ENCODE measurements around the gene ADGRG7. TPM values are rescaled to one million over a fixed set of nuclear protein-coding genes. Genes with fewer than 3 reads are reported as not detected.

Gene ADGRG7
- total RNA-seq, 2 experiments from 2014 or later = not detected

DNA sequence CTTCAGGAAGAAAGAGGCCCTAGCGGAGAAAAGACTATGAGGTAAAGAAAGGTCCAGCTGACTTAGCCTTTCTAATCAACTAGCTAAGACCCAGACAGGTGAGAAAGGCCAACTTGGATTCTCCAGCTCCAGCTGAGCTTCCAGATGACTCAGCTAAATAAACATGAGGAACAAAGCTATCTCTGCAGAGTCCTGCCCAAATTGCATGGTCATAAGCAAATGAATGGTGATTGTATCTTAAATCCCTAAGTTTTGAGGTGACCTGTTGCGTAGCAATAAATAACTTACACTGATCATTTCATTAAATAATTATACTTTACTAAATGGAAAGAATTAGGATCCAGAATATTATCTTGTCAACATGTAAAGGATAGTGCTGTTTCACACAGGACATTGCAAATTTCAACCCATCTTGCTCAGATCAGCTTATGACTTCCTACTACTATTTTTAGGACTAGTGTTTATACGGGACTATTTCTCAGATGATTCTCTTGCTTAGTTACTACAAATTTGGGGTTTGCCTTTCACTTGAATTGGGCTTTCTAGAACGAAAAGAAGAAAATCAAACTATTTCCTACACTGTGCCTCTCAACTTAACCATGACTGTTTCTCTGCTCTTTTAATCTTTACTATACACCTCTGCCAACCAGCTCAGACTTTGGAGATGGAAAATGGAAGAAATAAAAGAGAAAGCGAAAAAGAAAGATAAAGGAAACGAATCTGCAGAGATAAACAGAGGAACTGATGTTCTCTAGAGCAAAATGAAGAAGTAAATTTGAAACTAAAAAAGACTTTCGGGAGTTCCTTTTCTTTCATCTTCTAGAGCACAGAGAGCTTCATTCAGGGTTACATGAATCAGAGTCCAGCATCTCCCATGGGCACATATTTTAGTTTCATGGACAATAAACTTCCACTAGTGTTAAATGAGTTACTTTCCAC lies 6.6 kb upstream of the ADGRG7 start:
- Histone ChIP-seq H3K9me3 (ENCODE audit: low read length) (no peaks in the 10 kb centered on the region), H3K79me2 (ENCODE audit: insufficient read depth, low read depth, low read length) (no peaks in the 10 kb centered on the region), H3K4me2 (ENCODE audit: low read length) (peak overlapping the region; percentile 52), H3K4me1 (ENCODE audit: insufficient read depth, low read length, poor library complexity, severe bottlenecking) (no peaks in the 10 kb centered on the region), H3K27ac (ENCODE audit: low read depth, low read length, poor library complexity, severe bottlenecking) (no peak overlapping the region), H3K9me2 (ENCODE audit: insufficient read depth, low read length) (no peaks in the 10 kb centered on the region), H3K36me3 (ENCODE audit: insufficient read depth, low read length) (no peaks in the 10 kb centered on the region), H2AFZ (ENCODE audit: low read length) (peak overlapping the region; percentile 30), H4K20me1 (ENCODE audit: insufficient read depth, low read length) (no peaks in the 10 kb centered on the region), H3K4me3 (ENCODE audit: low read depth, low read length, poor library complexity, severe bottlenecking) (peak overlapping the region; percentile 23)
- CTCF ChIA-PET (ENCODE audit: unreplicated experiment) = no interaction called here
- intact Hi-C loops (cut with micrococcal nuclease; ENCODE audit: unreplicated experiment) = no loop called here
- no TSS peak for BruUV-seq (replicated peaks)
- no peak for DNase-seq (ENCODE audit: low spot score)
- POLR2A ChIA-PET = interaction anchor here (0.6 kb wide), 2 partner anchors 59 to 1256 kb away, joined by 3 read pairs; no protein-coding TSS in a partner anchor
- TF ChIP-seq EZH2phosphoT487 (IDR thresholded peaks at IDR 0.05; ENCODE audit: borderline replicate concordance, low read depth, low read length) = no peak
- TF ChIP-seq, protein P1, sequence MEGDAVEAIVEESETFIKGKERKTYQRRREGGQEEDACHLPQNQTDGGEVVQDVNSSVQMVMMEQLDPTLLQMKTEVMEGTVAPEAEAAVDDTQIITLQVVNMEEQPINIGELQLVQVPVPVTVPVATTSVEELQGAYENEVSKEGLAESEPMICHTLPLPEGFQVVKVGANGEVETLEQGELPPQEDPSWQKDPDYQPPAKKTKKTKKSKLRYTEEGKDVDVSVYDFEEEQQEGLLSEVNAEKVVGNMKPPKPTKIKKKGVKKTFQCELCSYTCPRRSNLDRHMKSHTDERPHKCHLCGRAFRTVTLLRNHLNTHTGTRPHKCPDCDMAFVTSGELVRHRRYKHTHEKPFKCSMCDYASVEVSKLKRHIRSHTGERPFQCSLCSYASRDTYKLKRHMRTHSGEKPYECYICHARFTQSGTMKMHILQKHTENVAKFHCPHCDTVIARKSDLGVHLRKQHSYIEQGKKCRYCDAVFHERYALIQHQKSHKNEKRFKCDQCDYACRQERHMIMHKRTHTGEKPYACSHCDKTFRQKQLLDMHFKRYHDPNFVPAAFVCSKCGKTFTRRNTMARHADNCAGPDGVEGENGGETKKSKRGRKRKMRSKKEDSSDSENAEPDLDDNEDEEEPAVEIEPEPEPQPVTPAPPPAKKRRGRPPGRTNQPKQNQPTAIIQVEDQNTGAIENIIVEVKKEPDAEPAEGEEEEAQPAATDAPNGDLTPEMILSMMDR (conservative IDR thresholded peaks at IDR 0.05; ENCODE audit: low read length) = no peak

GRCh38 chr3:100603469-100603868 lies 5.9 kb upstream of the ADGRG7 start:
- H3K27ac ChIP-seq (ENCODE audit: low read depth, low read length, poor library complexity, severe bottlenecking) = no peak overlapping the region
- no peaks in the 10 kb centered on the region for H3K9me3 ChIP-seq (ENCODE audit: low read length)
- BruUV-seq (replicated peaks) = no TSS peak
- ChIA-PET POLR2A (no interaction called here), CTCF (ENCODE audit: unreplicated experiment) (no interaction called here)
- peak overlapping the region; percentile 30 for H2AFZ ChIP-seq (ENCODE audit: low read length)
- H3K36me3 ChIP-seq (ENCODE audit: insufficient read depth, low read length) = no peaks in the 10 kb centered on the region
- DNase-seq (ENCODE audit: low spot score) = peak; percentile 6
- H3K4me3 ChIP-seq (ENCODE audit: low read depth, low read length, poor library complexity, severe bottlenecking) = peak overlapping the region; percentile 23
- intact Hi-C loops (cut with micrococcal nuclease; ENCODE audit: unreplicated experiment) = no loop called here
- H4K20me1 ChIP-seq (ENCODE audit: insufficient read depth, low read length) = no peaks in the 10 kb centered on the region
- H3K9me2 ChIP-seq (ENCODE audit: insufficient read depth, low read length) = no peaks in the 10 kb centered on the region
- H3K79me2 ChIP-seq (ENCODE audit: insufficient read depth, low read depth, low read length) = no peaks in the 10 kb centered on the region
- no peaks in the 10 kb centered on the region for H3K4me1 ChIP-seq (ENCODE audit: insufficient read depth, low read length, poor library complexity, severe bottlenecking)
- H3K4me2 ChIP-seq (ENCODE audit: low read length) = peak overlapping the region; percentile 52
- TF ChIP-seq, protein P1 (conservative IDR thresholded peaks at IDR 0.05; ENCODE audit: low read length) = peak; percentile 51
- no peak for TF ChIP-seq EZH2phosphoT487 (IDR thresholded peaks at IDR 0.05; ENCODE audit: borderline replicate concordance, low read depth, low read length)

DNA sequence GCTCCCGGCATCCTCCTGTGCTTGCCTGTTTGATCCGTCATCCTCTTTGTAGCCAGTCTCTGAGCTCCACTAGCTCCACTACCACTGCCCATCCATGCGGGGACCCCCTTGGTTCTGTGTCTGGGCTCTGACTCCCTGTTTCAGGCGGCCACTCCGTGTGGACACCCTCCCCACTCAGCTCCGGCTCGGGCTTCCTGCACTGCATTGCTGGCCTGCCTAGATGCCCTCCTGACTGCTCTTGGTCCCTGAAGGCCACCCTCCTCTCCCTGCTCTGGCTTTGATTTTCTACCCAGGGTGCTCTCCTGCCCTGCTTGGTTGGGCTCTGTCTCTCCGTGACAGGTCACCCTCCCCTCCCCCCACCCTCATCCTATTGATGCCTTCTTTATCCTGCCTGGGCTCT lies 4.0 kb upstream of the ADGRG7 start:
- no peaks in the 10 kb centered on the region for H3K9me2 ChIP-seq (ENCODE audit: insufficient read depth, low read length)
- ChIA-PET CTCF (ENCODE audit: unreplicated experiment) (no interaction called here), POLR2A (no interaction called here)
- DNase-seq (ENCODE audit: low spot score) = no peak
- no peaks in the 10 kb centered on the region for H3K36me3 ChIP-seq (ENCODE audit: insufficient read depth, low read length)
- H3K79me2 ChIP-seq (ENCODE audit: insufficient read depth, low read depth, low read length) = no peaks in the 10 kb centered on the region
- no peaks in the 10 kb centered on the region for H4K20me1 ChIP-seq (ENCODE audit: insufficient read depth, low read length)
- H2AFZ ChIP-seq (ENCODE audit: low read length) = no peak overlapping the region
- H3K4me1 ChIP-seq (ENCODE audit: insufficient read depth, low read length, poor library complexity, severe bottlenecking) = no peaks in the 10 kb centered on the region
- no TSS peak for BruUV-seq (replicated peaks)
- no peak overlapping the region for H3K27ac ChIP-seq (ENCODE audit: low read depth, low read length, poor library complexity, severe bottlenecking)
- no peak overlapping the region for H3K4me3 ChIP-seq (ENCODE audit: low read depth, low read length, poor library complexity, severe bottlenecking)
- H3K9me3 ChIP-seq (ENCODE audit: low read length) = no peaks in the 10 kb centered on the region
- intact Hi-C loops (cut with micrococcal nuclease; ENCODE audit: unreplicated experiment) = no loop called here
- TF ChIP-seq EZH2phosphoT487 (IDR thresholded peaks at IDR 0.05; ENCODE audit: borderline replicate concordance, low read depth, low read length) = no peak
- TF ChIP-seq, protein P1 (conservative IDR thresholded peaks at IDR 0.05; ENCODE audit: low read length) = no peak
- H3K4me2 ChIP-seq (ENCODE audit: low read length) = no peak overlapping the region

Measured in OCI-LY7 (cell line).